OCI-LY7 (cell line): Measurements from ENCODE around the gene INTS13. TPM values are rescaled to one million over a fixed set of nuclear protein-coding genes. Genes with fewer than 3 reads are reported as not detected.

Experiments used
- BruUV-seq: library from RNA; stranded (reverse); fragments of 400-500 nt; replicated peaks from 2 replicates; lab custom pipeline; 2021; lab: Mats Ljungman, UMichigan
- CTCF ChIA-PET: fragments of 300-600 bp; sonication (Branson Sonifier 250); formaldehyde crosslinking; loops from one replicate; lab custom pipeline; 2022; ENCODE audit warnings: antibody characterized with exemption; ENCODE audit not compliant: unreplicated experiment; lab: Charles Lee
- POLR2A ChIA-PET: fragments of 300-600 bp; sonication (Branson Sonifier 250); formaldehyde crosslinking; loops from one replicate; lab custom pipeline; 2022; ENCODE audit warnings: antibody characterized with exemption; lab: Charles Lee
- DNase-seq: peaks from one replicate; pipeline ENCODE4 v3.0.0-alpha.2; 2015; ENCODE audit warnings: low spot score
- H2AFZ ChIP-seq: fragments of 200-600 bp; sonication (generic), shearing (Covaris generic); 2 replicates; pipeline ENCODE4 v1.6.1; 2014; ENCODE audit warnings: mild to moderate bottlenecking, antibody characterized with exemption, low read length, moderate library complexity
- H3K27ac ChIP-seq: fragments of 200-600 bp; sonication (generic); 2 replicates; pipeline ENCODE4 v1.5.1; 2014; ENCODE audit warnings: mixed run types, low read depth, mild to moderate bottlenecking, moderate library complexity, low read length, inconsistent platforms; ENCODE audit not compliant: poor library complexity, severe bottlenecking
- H3K36me3 ChIP-seq: fragments of 200-600 bp; sonication (generic); 2 replicates; pipeline ENCODE4 v1.6.1; 2014; ENCODE audit warnings: mild to moderate bottlenecking, antibody characterized with exemption, low read length, moderate library complexity, mixed read lengths; ENCODE audit not compliant: insufficient read depth
- H3K4me1 ChIP-seq: fragments of 200-600 bp; sonication (generic); 2 replicates; pipeline ENCODE4 v1.5.1; 2014; ENCODE audit warnings: mild to moderate bottlenecking, low read length; ENCODE audit not compliant: insufficient read depth, poor library complexity, severe bottlenecking
- H3K4me2 ChIP-seq: fragments of 200-600 bp; sonication (generic); 2 replicates; pipeline ENCODE4 v1.6.1; 2014; ENCODE audit warnings: mild to moderate bottlenecking, low read length
- H3K4me3 ChIP-seq: fragments of 200-600 bp; sonication (generic); 2 replicates; pipeline ENCODE4 v1.5.1; 2014; ENCODE audit warnings: mild to moderate bottlenecking, low read depth, low read length; ENCODE audit not compliant: poor library complexity, severe bottlenecking
- H3K79me2 ChIP-seq: fragments of 200-600 bp; sonication (generic); 2 replicates; pipeline ENCODE4 v1.6.1; 2016; ENCODE audit warnings: low read depth, mild to moderate bottlenecking, low read length, moderate library complexity, mixed read lengths; ENCODE audit not compliant: insufficient read depth
- H3K9me2 ChIP-seq: fragments of 200-600 bp; sonication (generic); 2 replicates; pipeline ENCODE4 v1.6.1; 2016; ENCODE audit warnings: mild to moderate bottlenecking, low read length, mixed read lengths; ENCODE audit not compliant: insufficient read depth
- H3K9me3 ChIP-seq: fragments of 200-600 bp; sonication (generic); 2 replicates; pipeline ENCODE4 v1.6.1; 2014; ENCODE audit warnings: mild to moderate bottlenecking, mixed run types, low read length, mixed read lengths
- H4K20me1 ChIP-seq: fragments of 200-600 bp; sonication (generic); 2 replicates; pipeline ENCODE4 v1.6.1; 2014; ENCODE audit warnings: mild to moderate bottlenecking, antibody characterized with exemption, low read length, moderate library complexity, mixed read lengths; ENCODE audit not compliant: insufficient read depth
- EZH2phosphoT487 ChIP-seq: fragments of 200-600 bp; sonication (generic); IDR thresholded peaks from 2 replicates; pipeline ENCODE4 v1.6.1; 2018; ENCODE audit warnings: low read depth, borderline replicate concordance, mild to moderate bottlenecking, mixed run types, antibody characterized with exemption, low read length, moderate library complexity, mixed read lengths
- intact Hi-C: fragments of 100-400 bp; cut with micrococcal nuclease; formaldehyde crosslinking; loops from one replicate; pipeline ENCODE4 v1.10.0; 2022; ENCODE audit not compliant: unreplicated experiment
- total RNA-seq, 2 experiments: library from RNA; depleted of rRNA in 1 of 2; stranded (reverse); fragments of >200 nt in 1 of 2; shearing (Covaris generic) in 1 of 2; gene quantifications; 2 replicates each; pipeline ENCODE4 v1.2.3, GENCODE V29; 2014 to 2022
- TF ChIP-seq, protein P1 (sequence below): fragments of 200-600 bp; sonication (generic); conservative IDR thresholded peaks from 2 replicates; pipeline ENCODE4 v1.5.1; 2014; ENCODE audit warnings: mild to moderate bottlenecking, antibody characterized with exemption, low read length, moderate library complexity, mixed read lengths

INTS13 gene
- total RNA-seq, 2 experiments from 2014 or later = 34.2 to 39.1 TPM

DNA sequence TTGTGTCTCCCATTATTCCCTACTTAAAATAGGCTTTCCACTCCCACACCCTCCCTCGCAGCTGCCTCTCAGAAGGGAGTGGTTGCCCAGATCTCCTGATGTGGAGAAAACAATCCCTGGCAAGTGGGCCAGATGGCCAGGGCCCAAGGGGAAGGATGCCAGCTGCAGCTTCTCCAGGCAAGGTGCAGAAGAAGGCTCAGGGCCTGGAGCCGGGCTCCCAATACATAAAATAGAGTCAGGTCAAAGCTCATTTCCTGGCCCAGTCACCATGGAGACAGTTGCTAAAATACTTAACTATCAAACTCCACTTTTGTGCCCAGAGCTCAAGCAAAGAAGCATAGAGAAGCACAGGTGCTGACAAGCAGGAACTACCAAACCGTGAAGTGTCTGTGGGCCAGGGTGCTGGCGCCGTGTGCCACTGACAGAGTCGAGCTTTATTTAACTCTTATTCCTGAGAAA is 59.1 kb downstream of the INTS13 start:
- DNase-seq = peak; percentile 87
- peak overlapping the region; percentile 76 for H3K4me2 ChIP-seq
- H3K4me3 ChIP-seq = peak overlapping the region; percentile 38
- H3K36me3 ChIP-seq = no peaks in the 10 kb centered on the region
- H3K27ac ChIP-seq = peak overlapping the region; percentile 27
- no peaks in the 10 kb centered on the region for H4K20me1 ChIP-seq
- ChIA-PET POLR2A (interaction anchor here (0.5 to 1.8 kb wide), 10 partner anchors 10 to 1664 kb away, joined by 3 to 7 read pairs (median 3); partner anchors contain the start of gene ITPR2), CTCF (interaction anchor here (0.8 to 1.2 kb wide), 2 partner anchors 10 to 25 kb away, joined by 3 read pairs; no protein-coding TSS in a partner anchor)
- peak overlapping the region; percentile 75 for H2AFZ ChIP-seq
- no peaks in the 10 kb centered on the region for H3K9me2 ChIP-seq
- intact Hi-C loops = loop anchor here (1.0 to 2.0 kb wide), 2 partner anchors 25 to 46 kb away; partner anchors contain the start of gene ITPR2
- BruUV-seq = no TSS peak
- no peaks in the 10 kb centered on the region for H3K9me3 ChIP-seq
- H3K4me1 ChIP-seq = peaks cover 18% of the 10 kb centered on the region
- no peaks in the 10 kb centered on the region for H3K79me2 ChIP-seq
- TF ChIP-seq, protein P1, sequence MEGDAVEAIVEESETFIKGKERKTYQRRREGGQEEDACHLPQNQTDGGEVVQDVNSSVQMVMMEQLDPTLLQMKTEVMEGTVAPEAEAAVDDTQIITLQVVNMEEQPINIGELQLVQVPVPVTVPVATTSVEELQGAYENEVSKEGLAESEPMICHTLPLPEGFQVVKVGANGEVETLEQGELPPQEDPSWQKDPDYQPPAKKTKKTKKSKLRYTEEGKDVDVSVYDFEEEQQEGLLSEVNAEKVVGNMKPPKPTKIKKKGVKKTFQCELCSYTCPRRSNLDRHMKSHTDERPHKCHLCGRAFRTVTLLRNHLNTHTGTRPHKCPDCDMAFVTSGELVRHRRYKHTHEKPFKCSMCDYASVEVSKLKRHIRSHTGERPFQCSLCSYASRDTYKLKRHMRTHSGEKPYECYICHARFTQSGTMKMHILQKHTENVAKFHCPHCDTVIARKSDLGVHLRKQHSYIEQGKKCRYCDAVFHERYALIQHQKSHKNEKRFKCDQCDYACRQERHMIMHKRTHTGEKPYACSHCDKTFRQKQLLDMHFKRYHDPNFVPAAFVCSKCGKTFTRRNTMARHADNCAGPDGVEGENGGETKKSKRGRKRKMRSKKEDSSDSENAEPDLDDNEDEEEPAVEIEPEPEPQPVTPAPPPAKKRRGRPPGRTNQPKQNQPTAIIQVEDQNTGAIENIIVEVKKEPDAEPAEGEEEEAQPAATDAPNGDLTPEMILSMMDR = no peak
- no peak for TF ChIP-seq EZH2phosphoT487

GRCh38 chr12:26874501-26875296 is 63.1 kb downstream of the INTS13 start:
- intact Hi-C loops = no loop called here
- Histone ChIP-seq H3K9me3 (no peaks in the 10 kb centered on the region), H3K27ac (no peak overlapping the region), H4K20me1 (no peaks in the 10 kb centered on the region), H3K79me2 (no peaks in the 10 kb centered on the region), H3K4me3 (no peak overlapping the region), H3K4me1 (peaks cover 18% of the 10 kb centered on the region), H3K36me3 (no peaks in the 10 kb centered on the region), H3K4me2 (no peak overlapping the region), H3K9me2 (no peaks in the 10 kb centered on the region), H2AFZ (no peak overlapping the region)
- POLR2A ChIA-PET = interaction anchor here (0.6 to 1.2 kb wide), 2 partner anchors 52 to 880 kb away, joined by 3 to 7 read pairs; no protein-coding TSS in a partner anchor
- no peak for TF ChIP-seq EZH2phosphoT487
- TF ChIP-seq, protein P1 = no peak
- CTCF ChIA-PET = no interaction called here
- no peak for DNase-seq
- no TSS peak for BruUV-seq
